ENCODE results near the gene IGF2BP3. TPM values are rescaled to one million over a fixed set of nuclear protein-coding genes. Genes with fewer than 3 reads are reported as not detected.
"Not testable (repeated sequence)": the region's sequence is repeated elsewhere in the genome, so short reads cannot be mapped to it uniquely, and the experiment has no call there.

Gene IGF2BP3
- total RNA-seq, 2 donors from 2014 or later = 0.39 to 0.56 TPM

DNA sequence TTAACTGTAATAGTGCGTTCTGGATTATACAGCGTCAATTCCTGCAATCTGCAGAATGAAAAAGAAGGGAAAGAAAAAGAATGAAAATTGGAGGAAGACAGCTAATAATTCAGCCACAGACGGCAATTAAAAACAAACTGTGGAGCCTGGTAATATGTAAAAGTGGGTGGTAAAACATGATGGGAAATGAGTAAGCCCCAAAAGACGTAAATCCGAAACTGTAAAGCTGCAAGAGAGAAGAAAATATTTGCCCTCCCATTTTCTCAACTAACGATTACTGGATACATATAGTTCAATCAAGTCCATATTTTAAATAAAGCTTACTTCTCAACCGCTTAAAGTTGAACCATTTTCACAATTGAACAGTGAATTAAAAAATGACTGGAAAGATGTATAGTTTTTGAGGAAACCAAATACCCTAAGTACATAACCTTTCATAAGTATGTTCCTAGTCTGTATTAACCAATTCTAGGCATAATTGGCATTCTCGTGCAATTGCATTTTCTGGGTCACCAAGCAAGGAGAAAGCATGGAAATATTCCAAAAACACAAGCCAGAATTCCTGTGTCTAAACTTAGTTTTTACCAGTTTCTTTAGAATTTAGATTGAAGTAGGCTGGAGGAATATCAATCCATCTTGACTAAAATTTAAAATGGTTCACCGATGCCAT, 126.3 kb downstream of the IGF2BP3 start:
- Mint-ChIP-seq H3K9me3 (no peaks in the 10 kb centered on the region), H3K27ac (no peak overlapping the region), H3K36me3 (peaks cover 5 to 6% of the 10 kb centered on the region in 2 donors)
- ATAC-seq = no peak
- DNase-seq (ENCODE audit: low spot score in 2 of 2) = no peak

DNA sequence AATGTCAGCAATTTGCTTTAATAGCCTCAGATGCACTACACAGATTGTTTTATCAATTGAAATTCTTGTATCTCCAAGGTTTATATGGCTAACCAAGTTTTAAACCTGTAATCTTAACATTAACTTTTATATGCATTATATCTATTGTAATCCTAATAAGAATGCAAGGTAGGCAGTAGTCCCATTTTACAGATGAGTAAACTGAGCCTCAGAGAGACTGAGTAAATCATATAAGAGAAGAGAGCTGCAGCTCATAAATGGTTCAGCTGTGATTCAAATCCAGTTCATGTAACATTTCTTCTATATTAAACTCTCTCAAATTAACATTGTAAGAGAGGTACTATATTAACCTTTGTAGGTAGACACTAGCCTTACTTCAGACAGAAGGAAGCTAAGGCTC, 127.2 kb downstream of the IGF2BP3 start:
- DNase-seq (ENCODE audit: low spot score in 2 of 2) (no peak), ATAC-seq (no peak)
- Mint-ChIP-seq H3K27ac (no peak overlapping the region), H3K36me3 (peaks cover 5 to 6% of the 10 kb centered on the region in 2 donors), H3K9me3 (no peaks in the 10 kb centered on the region)

DNA sequence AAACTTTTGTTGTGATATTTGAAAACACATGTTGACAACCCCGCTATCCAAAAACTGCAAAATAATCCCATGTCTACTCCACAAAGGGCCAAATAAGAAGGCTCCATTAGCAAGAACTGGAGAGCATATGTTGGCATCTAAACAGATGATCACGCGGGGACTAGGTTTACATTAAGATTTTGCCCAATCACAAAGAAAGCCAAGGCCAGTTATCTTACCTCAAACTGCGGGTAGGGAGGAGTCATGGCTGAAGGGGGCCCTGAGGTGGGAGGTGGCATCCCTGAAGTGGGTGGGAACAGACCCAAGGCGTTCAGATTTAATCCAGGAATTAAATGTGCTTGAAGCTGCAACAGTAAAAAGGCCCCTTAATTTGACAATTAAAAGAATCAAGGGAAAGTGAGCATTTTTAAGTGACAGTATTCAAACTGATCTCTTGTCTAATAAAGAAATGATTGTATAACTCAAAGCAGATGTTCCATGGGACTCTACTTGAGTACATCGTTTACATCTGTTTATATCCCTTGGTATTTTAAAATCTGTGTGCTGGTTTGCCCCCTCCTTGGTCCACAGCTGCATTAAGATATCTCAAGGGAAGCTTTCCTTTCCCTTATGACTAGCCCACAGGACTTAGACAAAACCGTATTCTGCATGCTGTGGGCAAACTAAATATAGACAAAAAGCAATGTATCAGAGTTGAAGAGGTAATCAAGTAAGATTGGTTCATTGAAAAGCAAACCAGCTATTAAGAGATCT, 128.3 kb downstream of the IGF2BP3 start:
- no peak overlapping the region for H3K27ac Mint-ChIP-seq
- ATAC-seq (no peak), DNase-seq (ENCODE audit: low spot score in 2 of 2) (no peak)
- H3K9me3 Mint-ChIP-seq = no peaks in the 10 kb centered on the region
- H3K36me3 Mint-ChIP-seq = peaks cover under 1 to 6% of the 10 kb centered on the region in 2 donors

DNA sequence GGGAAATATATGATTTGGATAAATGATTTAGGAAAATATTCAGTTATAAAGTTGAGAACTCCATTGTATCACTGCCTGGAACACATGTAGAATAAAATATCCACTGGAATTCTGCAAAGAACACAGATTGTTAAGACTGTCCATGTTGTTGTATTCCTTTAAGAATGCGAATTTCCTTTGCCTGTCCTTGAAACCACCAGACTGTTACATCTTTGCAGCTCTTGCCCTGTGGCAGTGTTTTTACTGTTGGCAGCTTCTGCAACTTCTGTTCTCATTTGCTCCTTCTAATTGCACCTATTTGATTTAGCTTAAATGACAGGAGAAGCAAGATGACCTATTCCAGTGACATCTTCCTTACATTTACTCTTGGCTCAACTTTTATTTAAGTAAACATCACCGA, 131.4 kb downstream of the IGF2BP3 start:
- no peaks in the 10 kb centered on the region for H3K9me3 Mint-ChIP-seq
- no peak for DNase-seq (ENCODE audit: low spot score in 2 of 2)
- no peak overlapping the region for H3K27ac Mint-ChIP-seq
- no peaks in the 10 kb centered on the region for H3K36me3 Mint-ChIP-seq
- ATAC-seq = no peak

DNA sequence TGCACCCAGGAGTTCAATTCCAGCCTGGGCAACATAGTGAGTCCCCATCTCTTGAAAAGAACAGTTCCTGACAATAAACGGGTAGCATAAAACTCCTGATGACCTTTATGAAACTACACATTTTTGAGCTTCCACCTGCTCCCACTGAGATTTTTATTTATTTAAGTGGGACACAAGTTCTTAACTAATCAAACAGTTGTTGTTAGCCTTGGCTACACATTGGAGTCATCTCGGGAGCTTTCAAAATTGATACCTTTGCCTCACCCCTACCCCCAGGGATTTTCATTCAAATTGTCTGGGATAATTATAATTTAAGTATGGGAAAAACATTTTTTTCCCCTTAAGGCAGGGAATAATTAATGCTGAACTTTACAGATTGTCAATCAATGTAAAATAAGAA, 131.9 kb downstream of the IGF2BP3 start:
- DNase-seq (ENCODE audit: low spot score in 2 of 2) = no peak
- no peaks in the 10 kb centered on the region for H3K9me3 Mint-ChIP-seq
- H3K36me3 Mint-ChIP-seq = no peaks in the 10 kb centered on the region
- ATAC-seq = no peak
- H3K27ac Mint-ChIP-seq = no peak overlapping the region

DNA sequence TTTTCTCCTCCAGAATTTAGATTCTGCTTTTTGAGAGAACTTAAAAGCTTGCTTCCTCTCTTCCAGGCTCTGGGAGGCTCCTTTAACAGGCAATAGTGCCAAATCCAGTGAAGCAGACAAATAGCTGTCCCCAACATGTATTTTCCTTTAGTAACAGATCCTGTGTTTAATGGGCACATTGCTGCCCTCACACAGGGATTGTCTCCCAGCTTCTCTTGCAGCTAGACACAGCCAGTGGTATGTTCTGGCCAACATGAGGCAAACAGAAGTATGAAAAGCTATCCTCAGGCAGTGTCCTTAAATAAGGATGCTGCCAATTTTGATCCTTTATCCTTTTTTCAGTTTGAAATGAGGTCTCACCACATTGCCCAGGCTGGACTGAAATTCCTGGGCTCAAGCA, 132.9 kb downstream of the IGF2BP3 start:
- ATAC-seq (no peak), DNase-seq (ENCODE audit: low spot score in 2 of 2) (no peak)
- no peak overlapping the region for H3K27ac Mint-ChIP-seq
- no peaks in the 10 kb centered on the region for H3K36me3 Mint-ChIP-seq
- H3K9me3 Mint-ChIP-seq = no peaks in the 10 kb centered on the region

DNA sequence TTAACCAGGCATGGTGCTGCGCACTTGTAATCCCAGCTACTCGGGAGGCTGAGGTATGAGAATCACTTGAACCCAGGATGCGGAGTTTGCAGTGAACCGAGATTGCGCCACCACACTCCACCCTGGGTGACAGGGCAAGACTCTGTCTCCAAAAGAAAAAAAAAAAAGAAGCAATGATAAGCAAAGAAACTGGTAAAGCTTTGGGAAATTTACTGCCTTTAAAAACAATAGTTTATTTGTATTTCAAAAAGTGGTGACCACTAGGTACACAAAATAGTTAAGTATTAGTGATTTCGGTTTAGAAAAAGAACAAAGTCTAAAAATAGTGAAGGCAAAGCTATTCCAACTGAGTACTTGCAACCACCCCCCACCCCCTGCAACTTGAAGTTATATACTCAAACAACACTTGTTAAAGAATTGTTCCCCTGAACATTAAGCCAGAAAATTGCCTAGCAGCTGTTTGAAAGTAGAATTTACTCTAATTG, 133.4 kb downstream of the IGF2BP3 start:
- DNase-seq (ENCODE audit: low spot score in 2 of 2) (no peak), ATAC-seq (no peak)
- Mint-ChIP-seq H3K36me3 (no peaks in the 10 kb centered on the region), H3K27ac (no peak overlapping the region), H3K9me3 (no peaks in the 10 kb centered on the region)

DNA sequence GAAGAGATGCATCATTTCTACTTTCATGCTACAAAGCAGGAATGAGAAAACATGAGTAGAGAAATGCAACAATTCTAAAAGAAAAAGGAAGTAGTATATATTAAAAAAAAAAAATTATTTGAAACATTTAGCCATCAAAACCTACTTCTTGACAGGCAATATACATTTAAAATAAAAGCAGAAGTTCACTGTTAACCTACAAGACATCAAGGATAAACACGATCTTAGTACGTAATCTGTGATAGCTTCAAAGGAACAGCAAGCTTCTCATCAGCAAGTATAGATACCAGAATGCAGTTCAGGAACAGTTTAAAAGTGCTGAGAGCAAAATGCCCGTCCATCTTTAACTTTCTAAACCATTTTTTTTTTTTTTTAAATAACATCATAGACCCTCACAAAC, 134.2 kb downstream of the IGF2BP3 start:
- ATAC-seq (no peak), DNase-seq (ENCODE audit: low spot score in 2 of 2) (no peak)
- H3K36me3 Mint-ChIP-seq = no peaks in the 10 kb centered on the region
- no peak overlapping the region for H3K27ac Mint-ChIP-seq
- no peaks in the 10 kb centered on the region for H3K9me3 Mint-ChIP-seq

DNA sequence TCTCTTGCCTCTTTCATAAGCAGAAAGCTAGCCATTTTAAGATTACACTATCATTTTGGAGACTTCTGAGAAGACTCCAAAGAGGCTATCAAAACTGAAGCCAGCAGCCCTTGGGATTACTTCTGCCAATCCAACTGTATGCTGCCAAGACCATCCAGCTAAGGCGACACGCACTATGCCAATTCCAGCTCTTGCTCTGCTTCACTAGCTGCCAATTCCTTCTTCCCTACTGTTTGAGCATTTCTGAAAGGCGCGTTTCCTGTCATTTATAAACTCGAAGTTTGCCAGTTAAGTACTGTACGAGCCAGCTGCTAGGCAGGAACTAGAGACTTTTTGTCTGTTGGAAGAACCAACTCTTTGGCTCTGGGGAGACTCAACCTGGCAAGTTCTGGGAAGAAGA, 134.7 kb downstream of the IGF2BP3 start:
- no peak for DNase-seq (ENCODE audit: low spot score in 2 of 2)
- H3K9me3 Mint-ChIP-seq = no peaks in the 10 kb centered on the region
- ATAC-seq = no peak

DNA sequence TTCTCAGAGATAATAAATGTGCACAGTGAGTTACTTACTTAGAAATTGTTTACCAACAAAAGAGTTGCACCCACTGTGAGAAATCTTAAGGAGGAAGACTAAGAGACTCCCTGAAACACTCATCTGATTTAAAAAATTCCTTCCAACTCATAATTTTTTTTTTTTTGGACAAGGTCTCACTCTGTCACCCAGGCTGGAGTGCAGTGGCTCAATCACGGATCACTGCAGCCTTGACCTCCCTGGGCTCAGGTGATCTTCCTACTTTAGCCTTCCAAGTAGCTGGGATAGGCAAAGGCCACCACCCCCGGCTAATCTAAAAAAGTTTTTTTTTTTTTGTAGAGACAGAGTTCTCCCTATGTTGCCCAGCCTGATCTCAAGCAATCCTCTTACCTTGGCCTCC, 135.2 kb downstream of the IGF2BP3 start:
- H3K27ac Mint-ChIP-seq = no peak overlapping the region
- H3K36me3 Mint-ChIP-seq = no peaks in the 10 kb centered on the region

More for the DNA sequence above, 134.7 kb downstream of the IGF2BP3 start:
- Mint-ChIP-seq H3K27ac (no peak overlapping the region), H3K36me3 (no peaks in the 10 kb centered on the region)

DNA sequence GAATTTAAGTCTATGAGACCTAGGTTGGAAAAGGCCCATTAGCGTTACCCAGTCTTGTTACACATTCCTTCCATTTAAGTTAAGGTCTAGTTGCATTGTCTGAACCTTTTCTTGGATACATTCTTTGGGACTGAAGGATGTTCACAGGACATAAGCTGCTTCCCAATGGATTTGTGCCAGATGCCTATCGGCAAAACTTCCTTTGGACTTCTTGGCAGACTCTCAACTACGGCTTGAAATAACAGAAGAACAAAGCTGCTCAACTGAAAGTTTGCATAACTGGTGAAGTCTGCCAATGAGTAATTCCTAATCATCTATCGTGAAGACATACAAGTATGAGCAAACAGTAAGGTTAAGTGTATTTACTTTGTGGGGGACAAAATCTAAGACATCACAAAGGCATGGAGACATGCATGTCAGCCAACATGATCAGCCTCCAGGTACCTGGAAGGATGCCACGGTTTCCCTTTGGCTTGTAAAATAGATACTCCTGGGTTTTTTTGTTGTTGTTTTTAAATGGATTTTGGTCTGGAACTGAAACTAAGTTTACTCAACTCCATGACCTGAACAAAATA, 135.7 kb downstream of the IGF2BP3 start:
- DNase-seq (ENCODE audit: low spot score in 2 of 2) = no peak
- Mint-ChIP-seq H3K36me3 (no peaks in the 10 kb centered on the region), H3K9me3 (no peaks in the 10 kb centered on the region), H3K27ac (no peak overlapping the region)
- no peak for ATAC-seq

More for the DNA sequence above, 135.2 kb downstream of the IGF2BP3 start:
- no peaks in the 10 kb centered on the region for H3K9me3 Mint-ChIP-seq
- no peak for DNase-seq (ENCODE audit: low spot score in 2 of 2)
- no peak for ATAC-seq

DNA sequence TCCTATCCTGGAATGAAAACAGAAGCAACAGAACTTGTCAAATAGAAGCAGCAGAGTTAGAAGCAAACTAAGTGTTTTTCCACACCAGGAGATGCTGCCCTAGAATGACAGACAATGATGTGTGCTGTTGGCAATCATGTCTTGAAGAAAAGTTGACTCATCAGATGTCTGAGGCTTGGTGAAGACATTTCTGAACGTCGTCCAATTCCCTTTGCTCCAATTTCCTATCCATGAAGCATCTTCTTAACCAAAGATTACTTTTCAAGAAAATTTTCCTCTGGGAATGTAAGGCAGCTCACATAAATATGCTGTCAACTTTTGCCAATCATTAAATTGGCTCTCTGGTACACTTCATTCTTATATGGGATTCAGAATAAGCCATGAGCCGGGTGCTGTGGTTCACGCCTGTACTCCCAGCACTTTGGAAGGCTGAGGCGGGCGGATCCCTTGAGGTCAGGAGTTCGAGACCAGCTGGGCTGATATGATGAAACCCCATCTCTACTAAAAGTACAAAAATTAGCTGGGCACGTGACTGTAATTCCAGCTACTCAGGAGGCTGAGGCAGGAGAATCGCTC, 136.5 kb downstream of the IGF2BP3 start:
- DNase-seq (ENCODE audit: low spot score in 2 of 2) = no peak
- ATAC-seq = no peak
- no peak overlapping the region for H3K27ac Mint-ChIP-seq
- H3K36me3 Mint-ChIP-seq = no peaks in the 10 kb centered on the region
- H3K9me3 Mint-ChIP-seq = no peaks in the 10 kb centered on the region

DNA sequence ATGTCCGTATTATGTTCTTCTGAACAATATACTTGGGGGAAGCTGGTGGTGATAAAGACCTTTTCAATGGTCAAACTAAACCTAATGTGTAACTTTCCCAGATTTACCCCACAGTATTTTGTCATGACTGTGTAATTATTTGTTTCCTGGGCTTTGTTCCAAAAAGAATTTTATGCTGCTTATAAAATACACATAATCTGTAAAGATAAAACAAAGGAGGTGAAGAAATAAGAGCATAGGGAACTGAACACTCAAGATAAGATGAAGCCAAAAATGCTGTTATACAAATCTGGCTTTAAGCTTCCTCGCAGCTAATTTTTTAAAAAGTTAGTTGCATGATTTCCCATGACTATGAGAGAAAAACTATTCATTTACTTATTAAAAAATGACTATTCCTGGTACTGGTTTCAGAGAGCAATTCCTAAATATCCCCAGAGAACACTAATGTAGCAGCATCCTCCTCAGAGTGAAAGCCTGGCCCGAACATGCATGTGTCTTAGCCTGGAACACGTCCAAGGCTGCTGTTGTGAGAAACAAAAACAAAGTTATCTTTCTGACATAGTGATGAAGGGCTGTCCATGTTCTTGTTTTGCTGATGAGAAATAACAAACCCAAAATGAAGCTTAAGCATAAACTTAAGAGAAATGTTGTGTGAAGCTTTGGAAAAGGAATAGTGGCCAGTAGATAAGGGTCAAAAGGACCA, 137.2 kb downstream of the IGF2BP3 start:
- Mint-ChIP-seq H3K27ac (no peak overlapping the region), H3K9me3 (no peaks in the 10 kb centered on the region), H3K36me3 (no peaks in the 10 kb centered on the region)
- DNase-seq (ENCODE audit: low spot score in 2 of 2) (no peak), ATAC-seq (no peak)

DNA sequence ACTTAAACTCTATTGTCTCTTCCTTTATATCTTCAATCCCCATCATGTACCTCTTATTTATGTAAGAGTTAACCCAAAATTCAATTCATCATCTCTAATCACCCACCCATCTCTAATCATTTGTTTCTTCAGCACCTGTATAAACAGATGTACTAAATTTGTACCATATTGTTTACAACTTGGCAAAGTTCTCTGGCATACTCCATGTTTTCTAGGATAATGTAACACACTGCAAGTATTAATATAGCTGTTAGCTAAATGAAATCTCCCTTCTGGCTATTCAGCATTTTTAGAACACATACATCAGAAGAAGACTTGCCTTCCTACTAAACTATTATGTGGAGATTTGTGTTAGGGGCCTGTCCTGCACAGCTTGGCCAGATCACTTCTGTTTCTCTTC, 138.1 kb downstream of the IGF2BP3 start:
- H3K36me3 Mint-ChIP-seq = no peaks in the 10 kb centered on the region

DNA sequence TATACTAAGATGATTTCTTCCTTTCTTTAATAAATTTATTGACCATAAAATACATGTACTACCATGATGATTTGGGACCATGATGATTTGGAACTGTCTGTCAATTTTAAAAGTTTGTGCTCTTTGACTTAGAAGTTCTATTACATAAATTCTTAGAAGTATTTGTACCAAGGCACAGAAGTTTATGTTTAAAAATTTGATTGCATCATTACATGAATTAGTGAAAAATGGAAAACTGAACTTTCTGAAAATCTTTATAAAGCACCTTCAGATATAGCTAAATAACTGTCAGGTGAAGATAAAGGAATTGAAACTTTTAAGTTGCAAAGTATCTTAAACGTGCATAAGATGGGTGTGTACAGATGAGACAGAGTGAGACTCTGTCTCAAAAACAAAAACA, 139.2 kb downstream of the IGF2BP3 start:
- H3K9me3 Mint-ChIP-seq = no peaks in the 10 kb centered on the region
- ATAC-seq = no peak
- DNase-seq (ENCODE audit: low spot score in 2 of 2) = no peak
- no peaks in the 10 kb centered on the region for H3K36me3 Mint-ChIP-seq
- H3K27ac Mint-ChIP-seq = no peak overlapping the region

More for the DNA sequence above, 138.1 kb downstream of the IGF2BP3 start:
- ATAC-seq (no peak), DNase-seq (ENCODE audit: low spot score in 2 of 2) (no peak)
- H3K27ac Mint-ChIP-seq = no peak overlapping the region
- no peaks in the 10 kb centered on the region for H3K9me3 Mint-ChIP-seq

DNA sequence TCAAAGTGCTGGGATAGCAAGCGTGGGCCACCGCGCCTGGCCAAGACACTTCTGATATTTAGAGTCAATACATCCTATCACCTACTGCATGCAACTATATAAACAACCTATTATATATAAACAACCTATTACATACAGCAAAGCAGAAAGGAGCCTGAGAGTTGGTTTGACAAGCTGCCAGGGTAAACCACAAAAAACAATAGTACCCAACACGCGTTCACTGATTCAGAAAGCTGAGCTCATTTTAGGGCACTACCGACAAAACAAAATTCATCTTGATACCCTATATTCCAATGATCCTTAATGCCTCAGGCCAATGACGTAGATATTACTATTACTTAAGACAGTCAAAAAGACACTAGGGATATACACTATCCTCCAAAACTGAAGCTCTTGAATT, 154.9 kb downstream of the IGF2BP3 start:
- H3K36me3 Mint-ChIP-seq = no peaks in the 10 kb centered on the region
- no peak overlapping the region for H3K27ac Mint-ChIP-seq
- ATAC-seq = no peak
- H3K9me3 Mint-ChIP-seq = no peaks in the 10 kb centered on the region
- no peak for DNase-seq (ENCODE audit: low spot score in 2 of 2)

DNA sequence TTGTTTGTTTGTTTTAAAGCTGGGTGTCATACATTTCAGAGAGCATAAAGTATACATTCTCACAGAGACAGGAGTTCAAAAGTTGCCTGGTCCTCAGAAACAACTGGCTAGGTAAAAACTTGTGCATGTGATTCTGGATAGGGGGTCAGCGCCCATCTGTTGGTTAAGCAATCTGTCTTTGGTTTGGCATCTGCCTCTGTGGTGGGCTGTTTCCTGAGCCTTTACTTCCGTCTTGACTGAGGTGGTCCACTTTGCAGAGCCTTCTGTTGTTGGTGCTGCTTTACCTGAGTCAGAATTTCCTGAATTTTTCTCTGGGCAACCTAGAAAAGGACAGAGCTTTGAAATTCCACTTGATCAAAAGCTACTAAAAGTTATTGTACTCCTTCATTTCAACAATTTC, 158.2 kb downstream of the IGF2BP3 start:
- H3K9me3 Mint-ChIP-seq; ATAC-seq; H3K27ac Mint-ChIP-seq; DNase-seq (ENCODE audit: low spot score in 2 of 2): not testable (repeated sequence)
- peaks cover 0 to 13% of the 10 kb centered on the region in 2 donors for H3K36me3 Mint-ChIP-seq
